Embryonic facial prominence (tissue), 1 donor: ENCODE measurements around the gene PLA2G4E.

ENCODE experiments used
- DNase-seq: peaks from one replicate; pipeline ENCODE4 v3.0.0-alpha.2; 2016; ENCODE audit errors: extremely low spot score

PLA2G4E gene

DNA sequence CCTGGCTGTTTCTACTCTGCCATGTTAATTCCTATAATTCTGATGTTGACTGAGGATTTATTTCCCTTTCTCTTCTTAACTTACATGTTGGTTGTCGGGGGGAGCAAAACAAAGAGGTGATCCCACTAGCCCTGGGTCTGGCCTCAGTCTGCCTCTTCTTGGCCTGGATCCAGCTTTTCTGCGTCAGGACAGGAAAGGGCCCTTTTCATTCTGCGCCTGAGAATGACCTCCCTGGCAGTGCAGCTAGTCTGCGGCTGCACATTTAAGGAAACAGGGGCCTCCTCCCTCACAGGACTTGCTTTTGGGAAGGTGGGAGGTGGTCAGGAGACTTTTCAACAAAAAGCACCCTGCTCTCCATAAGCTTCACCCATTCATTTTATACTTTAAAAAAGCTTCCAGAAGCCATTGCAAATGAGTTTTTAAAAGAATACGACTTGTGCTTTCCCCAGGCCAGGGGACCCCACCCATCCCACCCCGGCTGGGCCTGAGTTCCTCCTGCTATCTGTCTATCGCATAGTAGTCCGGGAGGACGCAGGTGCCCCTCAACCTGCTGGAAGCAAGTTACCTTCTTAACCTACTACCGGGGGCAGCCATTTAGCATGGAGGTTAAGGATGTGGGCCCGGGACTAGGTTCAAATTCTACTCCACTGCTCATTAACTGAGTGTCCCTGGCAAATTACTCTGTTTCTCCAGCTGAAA, 27.2 kb downstream of the PLA2G4E start:
- no peak for DNase-seq

DNA sequence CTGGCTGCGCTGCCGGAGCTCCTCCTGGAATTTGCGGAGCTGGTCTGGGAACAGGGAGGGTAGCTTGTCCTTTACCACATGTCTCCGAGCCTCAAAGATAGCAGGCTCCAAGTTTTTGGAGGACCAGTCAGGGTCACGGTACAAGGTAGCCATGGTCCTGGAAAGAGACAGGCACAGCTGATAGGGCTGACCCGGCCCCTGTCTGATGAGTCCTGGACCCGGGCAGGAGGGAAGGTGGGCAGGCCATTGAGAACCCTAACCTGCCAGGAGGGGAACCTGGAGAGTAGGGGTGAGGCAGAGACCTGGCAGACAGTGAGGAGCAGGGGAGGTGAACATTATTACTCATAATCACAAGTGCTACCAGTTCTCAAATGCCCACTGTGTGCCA, 28.0 kb downstream of the PLA2G4E start:
- no peak for DNase-seq

DNA sequence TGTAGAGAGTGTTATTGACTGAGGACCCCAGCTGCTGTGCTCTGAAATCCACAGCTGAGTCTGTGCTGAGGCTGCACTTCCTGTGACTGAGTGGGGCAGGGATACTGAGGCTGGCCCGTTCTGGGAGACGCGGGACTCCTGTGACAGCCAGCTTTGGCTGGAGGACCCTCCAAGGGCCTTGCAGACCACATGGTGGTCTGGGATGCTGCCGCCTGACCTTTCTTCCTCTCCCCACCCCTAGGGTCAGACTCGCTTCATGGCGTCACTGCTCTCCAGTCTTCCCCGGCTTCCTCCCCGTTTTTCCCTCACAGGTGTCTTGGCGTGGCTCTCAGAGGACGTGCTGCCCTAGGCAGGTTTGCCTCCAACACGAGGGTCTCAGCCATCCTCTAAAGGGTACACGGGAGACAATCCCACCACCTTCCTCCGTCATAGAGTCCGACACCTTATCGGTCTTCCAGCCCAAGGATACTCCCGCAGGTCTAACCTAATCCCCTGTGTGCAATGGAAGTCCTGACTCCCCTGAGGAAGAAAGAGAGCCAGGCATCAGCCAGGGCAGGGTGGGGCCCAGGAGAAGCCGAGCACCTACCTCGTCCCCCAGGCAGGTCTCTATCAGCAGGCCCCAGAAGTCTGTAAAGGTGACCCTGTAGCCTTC, 28.6 kb downstream of the PLA2G4E start:
- no peak for DNase-seq

DNA sequence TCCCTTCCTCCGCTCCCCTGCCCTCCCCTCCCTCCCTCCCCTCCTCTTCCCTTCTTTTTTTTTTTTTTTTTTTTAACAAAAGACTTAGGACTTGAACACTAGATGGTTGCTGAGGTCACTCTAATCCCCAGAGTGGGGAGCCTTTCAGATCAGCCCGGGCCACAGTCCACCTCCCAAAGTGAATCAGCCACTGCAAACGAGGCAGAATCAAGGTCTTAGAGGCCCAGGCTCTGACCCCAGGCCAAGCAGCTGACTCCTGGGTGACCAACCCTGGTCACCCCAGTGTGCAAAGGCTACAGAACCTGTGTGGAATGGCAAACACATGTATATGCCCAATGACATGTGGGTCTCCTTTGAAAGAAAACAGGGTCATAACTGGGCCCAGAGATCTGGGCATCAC, 30.2 kb downstream of the PLA2G4E start:
- DNase-seq = no peak

DNA sequence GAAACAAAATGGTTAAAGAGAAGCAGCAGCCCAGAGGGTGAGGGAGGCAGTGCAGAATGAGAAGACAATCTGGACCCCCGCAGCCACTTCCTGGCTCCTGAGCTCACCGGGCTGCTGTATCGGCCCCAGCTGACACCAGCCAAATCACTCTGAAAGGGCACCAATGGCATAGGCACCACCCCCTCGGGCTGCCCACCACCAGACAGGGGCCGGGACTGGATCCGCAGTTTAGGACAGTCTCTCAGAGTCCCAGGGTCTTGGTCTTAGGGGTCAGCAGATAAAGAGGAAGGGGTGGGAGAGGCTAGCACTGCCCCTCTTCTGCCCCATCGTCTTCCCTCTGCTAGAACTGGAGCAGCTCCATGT, 30.6 kb downstream of the PLA2G4E start:
- no peak for DNase-seq

DNA sequence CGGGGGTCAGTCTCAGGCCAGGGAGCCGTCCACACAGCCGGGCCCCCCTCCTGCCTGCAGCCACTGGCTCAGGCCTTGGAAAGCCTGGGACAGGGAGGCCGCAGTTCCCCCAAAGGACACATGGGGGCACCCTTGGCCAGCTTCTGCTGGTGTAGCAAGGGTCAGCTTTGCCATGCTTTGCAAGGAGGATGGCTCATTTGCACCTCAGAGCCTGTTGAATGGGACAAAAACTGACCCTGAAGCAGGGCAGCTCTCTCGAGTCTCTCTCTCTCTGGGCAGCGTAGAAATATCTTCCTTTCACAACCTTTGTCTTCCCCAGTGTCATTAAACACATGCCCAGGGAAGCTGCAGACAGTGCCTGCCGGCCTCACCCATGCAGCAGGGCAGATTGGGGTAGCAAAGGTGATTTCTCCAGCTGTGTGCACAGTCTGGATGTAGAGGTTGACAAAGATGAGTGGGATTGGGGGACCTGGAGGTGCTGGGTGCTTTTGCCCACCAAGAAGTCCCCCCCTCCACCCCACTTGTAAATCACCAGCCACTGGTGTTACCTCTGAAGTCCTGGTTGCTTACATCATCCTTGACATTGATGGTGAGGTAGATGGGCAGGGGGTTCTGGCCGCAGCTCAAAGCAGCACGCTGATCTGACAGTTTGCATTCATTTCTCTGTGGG, 31.1 kb downstream of the PLA2G4E start:
- no peak for DNase-seq

DNA sequence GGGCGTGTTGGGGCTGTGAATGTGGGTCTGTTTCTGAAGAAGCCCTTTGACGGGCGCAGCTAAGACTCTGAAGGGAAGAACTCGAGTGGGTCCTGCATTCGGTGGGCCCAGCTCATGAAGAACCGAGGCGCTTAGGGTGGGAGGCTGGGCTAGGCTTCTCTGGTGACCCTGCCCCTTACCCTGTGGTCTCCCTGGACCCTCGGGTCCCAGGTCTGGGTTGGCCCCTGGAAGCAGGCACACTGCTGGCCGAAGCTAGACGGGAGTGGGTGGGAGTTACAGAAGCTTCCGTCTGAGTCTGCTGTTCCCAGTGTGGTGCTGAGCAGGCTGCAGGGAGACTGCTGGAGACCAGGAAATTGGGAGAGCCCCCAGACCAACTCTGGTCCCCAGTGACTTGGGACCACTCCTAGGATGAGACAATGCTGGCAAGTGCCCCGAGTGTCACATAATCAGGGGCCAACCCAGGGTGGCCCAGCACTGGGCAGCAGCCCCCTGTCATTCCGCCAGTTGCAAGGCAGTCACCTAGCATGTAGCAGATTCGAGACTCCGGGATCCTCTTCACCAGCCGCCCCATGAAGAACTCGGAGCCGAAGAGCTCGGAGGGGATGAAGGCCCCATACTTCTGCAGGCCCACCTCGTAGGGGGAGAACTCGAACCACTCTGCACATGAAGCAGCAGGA, 31.8 kb downstream of the PLA2G4E start:
- no peak for DNase-seq

DNA sequence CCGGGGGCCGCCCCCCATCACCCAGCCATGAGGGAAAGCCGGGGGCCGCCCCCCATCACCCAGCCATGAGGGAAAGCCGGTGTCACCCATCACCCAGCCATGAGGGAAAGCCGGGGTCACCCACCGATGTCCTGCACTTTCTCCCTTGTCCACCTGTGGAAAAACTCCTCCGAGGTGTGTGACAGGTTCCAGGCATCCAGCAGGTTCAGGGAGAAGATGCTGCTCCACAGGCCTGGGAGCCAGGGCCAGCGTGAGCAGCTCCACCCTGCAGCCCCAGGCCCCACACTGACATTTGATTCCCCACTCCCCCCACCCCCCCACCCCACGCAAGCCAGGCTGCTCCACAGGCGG, 32.9 kb downstream of the PLA2G4E start:
- DNase-seq = no peak

DNA sequence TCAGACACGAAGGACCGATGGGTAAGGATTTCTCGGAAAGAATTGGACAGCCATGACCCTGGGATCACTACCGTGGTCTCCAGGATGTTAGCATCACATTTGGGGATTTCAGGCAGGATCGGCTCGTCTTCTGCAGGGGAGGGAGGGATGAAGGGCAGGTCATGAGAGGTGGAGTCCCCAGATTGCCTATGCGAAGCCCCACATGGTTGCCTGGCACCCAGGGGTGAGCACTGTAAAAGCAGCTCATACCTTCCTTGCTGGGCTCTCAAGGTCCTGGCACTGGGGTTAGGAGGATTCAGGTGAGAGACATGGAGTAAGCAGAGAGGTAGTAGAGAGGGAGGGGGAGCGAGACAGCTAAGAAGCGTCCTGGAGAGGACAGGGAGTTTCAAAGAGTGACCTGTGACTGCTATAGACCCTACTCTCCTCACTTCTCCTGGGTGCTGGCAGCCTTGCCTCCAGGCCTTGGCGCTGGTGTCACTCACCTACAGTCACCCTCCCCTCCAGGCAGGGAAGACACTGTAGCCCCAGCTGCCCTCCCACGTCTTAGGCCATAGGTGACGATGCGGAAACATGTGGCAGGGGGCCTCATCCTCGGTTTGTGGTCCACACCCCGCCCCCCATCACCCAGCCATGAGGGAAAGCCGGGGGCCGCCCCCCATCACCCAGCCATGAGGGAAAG, 33.5 kb downstream of the PLA2G4E start:
- DNase-seq = no peak

DNA sequence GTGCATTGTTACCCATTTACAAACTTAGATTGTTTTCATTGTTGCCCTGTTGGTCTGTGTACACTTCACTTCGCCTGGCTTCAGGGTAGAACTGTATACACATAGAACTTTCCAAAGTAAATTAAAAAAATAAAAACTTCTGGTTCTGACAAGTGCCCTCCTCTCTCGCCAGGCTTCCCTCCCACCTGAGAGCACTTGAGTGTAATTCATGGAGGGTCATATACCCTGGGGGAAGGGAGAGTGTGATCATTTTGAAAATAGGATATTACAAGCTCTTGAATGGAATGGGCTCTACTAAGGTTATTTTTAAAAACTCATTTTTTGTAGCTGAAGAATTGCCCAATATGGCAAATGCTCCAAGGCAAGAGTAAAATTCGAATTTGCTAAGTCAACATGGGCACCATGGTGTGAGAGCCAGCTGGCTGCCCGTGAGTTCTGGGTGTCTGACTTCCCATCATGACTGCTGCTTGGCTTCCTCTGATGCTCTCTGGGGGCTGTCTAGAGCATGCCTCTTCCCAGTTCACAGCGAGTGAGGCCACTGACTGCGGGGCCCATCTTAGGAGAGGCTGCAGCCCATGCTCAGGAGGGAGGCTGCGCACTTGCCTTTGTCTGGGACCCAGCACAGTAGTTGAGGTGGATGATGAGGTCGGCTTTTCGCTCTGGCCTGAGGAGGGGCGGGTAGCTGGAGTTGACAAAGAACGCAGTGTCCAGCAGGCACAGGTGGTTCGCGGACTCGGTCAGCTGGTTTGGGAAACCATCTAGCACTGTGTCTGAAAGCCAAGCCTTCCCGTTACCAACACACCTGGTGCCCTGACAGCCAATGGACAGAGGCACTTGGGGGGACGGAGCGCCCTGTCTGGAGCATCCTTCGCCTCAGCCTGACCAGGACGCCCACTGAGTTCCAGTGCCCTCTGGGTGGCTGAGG, 35.3 kb downstream of the PLA2G4E start:
- no peak for DNase-seq

DNA sequence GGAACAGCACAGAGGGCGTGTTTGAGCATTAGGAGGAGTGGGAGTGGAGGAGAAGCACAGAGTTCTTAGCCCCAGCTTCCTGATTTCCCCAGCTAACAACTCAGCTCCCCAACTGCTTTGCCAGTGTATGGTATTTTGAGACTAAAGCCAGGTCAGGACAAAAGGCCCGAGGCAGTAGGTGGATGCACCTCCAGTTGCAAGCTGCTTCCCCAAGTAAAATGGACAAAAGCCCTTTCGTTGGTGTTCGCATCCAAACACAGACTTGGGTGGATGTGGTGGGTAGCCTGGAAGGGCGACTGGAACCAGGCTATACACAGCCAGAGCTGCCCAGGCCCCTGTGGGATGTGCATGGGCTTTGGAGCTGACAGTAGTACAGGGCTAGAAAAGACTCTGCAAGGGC, 36.2 kb downstream of the PLA2G4E start:
- no peak for DNase-seq

DNA sequence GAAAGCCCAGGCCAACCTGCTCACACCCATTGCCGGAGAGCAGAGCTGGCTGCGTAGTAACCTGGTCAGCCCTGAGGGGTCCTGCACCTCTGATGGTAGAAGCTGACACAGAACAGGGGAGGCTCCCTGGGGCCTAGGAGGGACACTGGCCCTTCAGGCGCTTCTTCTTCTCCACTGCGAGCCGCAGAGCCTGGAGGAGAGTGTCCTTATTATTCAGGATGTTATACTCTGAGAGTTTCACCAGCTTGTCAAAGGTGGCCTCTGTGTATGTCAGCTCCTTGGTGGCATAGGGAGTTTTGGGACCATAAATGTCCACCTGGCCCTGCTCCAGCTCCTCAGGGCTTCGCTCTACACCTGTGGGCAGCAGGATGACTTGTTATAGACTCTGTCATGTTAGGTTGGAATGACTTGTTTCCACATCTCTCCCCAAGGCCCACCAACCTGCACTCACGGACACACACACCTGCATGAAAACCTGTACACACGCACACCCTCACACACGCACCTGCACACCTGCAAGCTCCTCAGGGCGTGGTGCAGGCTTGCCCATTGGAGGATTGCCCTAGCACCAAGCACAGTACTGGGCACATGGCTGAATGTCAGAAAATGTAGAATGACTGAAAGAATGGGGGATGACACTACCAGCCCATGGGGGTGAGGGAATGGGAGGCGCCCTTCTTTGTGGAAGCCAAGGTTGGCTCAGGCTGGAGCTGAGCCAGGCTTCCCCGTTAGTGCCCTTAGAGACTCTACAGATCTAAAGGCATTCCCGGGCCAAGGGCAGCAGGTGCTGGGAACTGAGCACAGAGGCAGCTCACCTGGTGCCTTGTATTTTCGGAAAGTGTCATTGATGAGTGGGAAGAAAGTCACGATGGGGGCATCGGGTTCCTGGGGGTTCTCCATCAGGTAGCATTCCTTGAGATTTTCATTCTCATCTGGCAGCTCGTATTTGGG, 36.9 kb downstream of the PLA2G4E start:
- DNase-seq = no peak

DNA sequence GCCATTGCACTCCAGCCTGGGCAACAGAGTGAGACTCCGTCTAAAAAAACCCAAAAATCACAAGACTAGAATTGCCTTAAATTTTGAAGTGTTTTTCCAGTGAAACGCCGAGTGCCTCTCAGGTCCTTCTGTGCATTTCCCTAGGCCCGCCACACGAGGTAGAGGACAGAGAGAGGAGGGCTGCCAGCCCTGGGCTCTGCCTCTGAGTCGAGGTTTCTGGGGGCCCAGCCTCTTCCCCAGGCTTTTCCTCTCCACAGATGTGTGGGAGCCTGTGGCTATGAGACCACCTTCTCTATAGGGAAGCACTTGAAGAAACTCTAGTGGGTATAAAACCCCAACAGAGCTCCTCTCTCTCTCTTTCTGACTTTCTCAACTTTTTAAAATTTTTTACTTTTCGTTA, 37.6 kb downstream of the PLA2G4E start:
- DNase-seq = no peak

DNA sequence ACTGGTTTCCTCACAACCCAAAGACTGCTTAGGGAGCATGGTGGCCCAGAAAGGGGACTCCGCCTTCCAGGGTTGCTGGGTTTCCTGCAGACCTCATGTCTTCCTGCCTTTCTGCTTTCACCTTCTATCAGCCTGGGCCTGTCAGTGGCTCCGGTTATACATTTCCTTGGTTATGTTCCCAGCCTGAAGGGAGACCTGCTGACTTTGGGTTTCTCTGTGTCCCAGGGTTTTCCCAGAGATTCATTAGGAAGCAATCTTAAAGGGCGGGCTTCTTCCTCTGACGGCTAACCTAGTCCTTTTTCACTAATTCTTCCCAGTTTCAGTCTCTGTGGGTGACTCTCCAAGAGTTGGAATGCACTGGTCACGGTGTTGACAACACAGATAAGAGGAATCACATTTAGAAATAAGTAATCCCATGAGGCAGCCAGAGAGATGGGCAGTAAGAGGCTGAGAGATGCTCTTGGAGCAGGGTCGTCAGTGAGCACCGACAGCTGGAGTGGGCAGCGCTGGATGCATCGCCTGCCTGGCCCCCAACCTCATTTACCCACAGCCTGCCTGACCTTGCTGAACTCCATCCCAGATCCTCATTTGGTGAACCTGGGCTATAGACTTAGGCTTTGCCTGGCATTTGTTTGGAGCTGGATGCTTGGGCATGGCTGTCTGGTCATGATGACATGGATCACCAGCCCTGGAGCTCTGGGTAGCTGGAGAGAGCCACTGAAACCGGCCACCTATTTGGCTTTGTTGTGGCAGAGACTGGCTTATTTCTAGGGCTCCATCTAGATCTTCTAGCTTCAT, 38.5 kb downstream of the PLA2G4E start:
- DNase-seq = no peak

DNA sequence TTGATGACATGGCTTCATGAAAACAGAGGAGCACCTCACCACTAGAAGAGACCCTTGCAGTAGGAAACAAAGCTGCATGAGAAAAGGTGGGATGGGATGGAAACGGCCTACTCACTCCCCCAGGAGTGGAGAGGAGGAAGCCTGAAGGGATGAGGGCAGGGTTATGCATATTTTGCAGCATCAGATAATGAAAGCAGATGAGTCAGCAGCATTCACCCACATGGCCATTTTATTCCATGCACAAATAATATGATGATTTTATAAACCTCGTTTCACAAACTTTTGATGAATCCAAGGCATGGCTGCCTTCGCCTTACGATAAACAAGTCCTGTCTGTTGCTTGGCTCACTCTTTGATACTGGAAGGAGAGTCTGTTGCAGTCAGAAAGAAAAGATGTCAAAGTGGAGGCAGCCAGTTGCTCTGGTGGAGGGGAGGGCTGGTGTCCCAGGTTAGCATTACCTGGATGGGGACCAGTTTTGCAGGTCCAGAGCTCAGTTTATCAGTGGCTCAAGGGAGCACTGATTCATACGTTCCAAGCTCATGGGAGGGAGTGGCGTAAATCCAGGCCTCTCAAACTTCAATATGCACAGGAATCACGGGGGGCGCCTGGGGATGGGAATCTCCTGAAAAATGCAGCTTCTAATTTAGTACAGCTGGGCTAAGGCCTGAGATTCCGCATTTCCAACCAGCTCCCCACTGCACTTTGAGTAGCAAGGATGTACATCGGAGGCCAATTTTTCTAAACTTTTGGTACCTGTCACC, 39.3 kb downstream of the PLA2G4E start:
- no peak for DNase-seq

DNA sequence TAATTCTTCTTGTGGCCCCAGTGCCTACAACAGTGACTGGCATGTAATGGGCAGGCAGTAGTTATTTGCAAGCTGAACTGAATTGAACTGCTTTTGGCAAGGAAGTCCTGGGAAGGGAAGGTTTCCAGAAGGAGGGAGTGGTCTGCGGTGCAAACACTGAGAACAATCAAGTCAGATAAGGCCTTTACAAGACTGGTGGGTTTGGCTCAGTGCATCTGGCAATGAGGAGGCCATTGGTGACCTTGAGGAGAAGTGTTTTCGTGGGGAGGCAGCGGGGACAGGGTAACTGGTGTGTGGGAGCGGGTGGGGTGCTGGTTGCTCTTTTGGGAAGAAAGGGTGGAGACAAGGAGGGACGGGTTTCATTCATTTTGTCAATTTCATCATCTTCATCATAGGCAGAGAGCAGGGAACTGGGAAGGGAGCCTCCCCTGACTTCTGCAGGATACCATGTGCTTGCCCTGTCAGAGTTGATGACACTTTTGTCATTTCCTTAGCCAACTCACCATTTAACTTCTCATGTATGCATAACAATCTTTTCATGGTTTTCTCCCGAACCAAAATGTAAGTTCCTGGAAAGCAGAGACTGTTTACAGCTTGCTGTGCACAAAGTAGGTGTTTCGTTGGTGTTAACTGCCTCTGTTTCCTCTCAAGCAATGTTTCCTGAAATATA, 40.1 kb downstream of the PLA2G4E start:
- no peak for DNase-seq

DNA sequence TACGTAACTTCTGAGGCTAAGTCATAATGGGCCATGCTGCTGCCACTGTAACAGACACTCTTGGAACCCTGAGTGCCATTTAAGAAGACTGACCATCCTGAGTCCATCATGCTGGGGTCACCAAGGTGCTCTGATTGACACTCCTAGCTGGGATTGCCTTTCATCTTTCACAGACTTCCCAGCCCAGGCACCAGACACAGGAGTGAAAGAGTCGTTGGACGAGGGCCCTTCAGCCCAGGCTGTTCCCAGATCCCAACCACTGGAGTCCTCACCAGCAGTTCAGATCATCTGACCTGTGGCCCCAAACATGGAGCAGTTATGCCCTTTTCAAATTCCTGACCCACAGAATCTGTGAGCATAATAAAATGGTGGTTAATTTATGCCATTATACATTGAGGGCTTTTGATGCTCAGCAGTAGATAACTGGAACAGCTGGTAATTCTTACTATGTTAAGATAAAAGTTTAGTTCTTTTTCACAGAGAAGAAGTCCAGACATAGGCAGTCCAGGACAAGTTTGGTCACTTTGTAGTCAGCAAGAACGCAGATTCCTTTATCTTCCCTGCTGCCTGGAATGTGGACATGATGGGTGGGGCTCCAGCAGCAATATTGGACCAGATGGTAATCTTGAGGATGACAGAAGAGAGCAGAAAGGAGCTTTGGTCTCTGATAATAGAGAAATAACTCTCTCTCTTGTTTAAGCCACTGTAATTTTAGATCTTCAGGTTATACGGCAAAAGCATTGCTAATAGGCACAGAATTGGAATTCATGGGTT, 41.2 kb downstream of the PLA2G4E start:
- DNase-seq = no peak
